Stimulated activated CD8-positive, alpha-beta memory T cell treated with anti-CD3 and anti-CD28 coated beads, Interleukin-15, amount 100 ng/mL, for 48 hours (primary cell): Measurements from ENCODE around the gene NBDY.

Experiments
- DNase-seq, 2 donors: peaks; one replicate each; pipeline ENCODE4 v3.0.0-alpha.2; 2020; ENCODE audit warnings: low read depth in 2 of 2

Gene NBDY

GRCh38 chrX:56785442-56785841 lies 56.4 kb downstream of the NBDY start:
- DNase-seq = no peak

DNA sequence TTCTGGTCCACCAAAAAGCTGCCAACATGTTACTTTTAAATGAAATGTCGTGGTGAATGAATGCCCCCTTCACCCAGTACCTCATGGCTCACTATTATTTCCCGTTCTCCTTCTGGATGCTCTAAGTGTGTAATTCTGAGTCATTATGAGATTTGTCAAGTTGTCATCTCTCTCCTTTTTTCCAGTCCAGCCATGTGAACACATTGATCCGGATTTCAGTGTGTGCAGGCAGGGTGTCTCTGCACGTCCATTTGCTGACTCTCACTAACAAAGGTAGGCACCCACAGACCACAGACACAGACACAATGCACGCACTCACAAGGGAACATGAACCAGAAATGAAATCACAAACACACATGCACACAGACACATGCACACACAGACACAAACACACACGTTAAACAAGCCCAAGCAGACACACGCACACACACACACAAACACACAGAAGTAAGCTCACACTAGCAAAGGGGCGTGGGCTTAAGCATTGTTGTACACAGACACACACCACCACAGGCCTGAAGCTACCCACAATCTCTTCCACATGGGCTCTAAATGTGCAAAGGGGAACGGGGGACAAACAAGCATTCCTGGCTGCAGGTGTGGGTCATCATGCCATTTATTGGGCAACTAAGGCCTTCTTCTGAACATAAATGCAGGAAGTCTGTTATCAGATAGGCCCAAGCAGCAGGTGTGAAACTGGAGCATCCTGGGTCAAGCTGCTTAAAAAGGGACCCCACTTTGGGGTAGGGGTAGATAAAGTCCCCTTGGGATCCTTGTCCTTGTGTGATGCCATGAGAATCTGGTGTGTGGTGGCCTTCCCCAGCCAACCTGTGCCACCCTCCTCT lies 58.1 kb downstream of the NBDY start:
- no peak for DNase-seq

- DNase-seq = no peak
These were observed 58.7 kb downstream of the NBDY start for GRCh38 chrX:56787734-56788152.

- DNase-seq = no peak
These were observed 59.2 kb downstream of the NBDY start for GRCh38 chrX:56788229-56788628.

DNA sequence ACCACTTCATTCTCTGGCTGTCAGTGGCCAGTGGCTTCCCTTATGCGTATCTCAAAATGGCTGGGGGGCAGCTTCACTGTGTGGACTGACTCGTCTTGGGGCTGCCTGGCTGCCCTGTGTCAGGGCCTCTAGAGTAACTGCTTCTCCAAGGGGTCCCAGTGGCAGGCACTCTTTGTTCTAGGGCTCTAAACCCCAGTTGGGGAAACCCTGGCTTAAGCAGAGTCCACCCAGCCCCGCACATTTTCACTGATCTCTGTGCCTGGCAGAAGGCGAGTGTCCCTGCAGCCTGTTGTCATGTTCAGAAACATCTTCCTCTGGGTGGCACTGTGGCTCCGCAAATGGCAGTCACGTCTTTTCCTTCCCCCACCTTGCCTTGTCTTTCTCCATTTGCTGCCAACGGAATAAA lies 59.7 kb downstream of the NBDY start:
- peak in 1 of 2 donors; percentile 39 for DNase-seq

- no peak for DNase-seq
These were observed 60.6 kb downstream of the NBDY start for GRCh38 chrX:56789518-56790070.

- no peak for DNase-seq
These were observed 61.7 kb downstream of the NBDY start for GRCh38 chrX:56790778-56791177.

GRCh38 chrX:56791456-56791855 lies 62.4 kb downstream of the NBDY start:
- no peak for DNase-seq

DNA sequence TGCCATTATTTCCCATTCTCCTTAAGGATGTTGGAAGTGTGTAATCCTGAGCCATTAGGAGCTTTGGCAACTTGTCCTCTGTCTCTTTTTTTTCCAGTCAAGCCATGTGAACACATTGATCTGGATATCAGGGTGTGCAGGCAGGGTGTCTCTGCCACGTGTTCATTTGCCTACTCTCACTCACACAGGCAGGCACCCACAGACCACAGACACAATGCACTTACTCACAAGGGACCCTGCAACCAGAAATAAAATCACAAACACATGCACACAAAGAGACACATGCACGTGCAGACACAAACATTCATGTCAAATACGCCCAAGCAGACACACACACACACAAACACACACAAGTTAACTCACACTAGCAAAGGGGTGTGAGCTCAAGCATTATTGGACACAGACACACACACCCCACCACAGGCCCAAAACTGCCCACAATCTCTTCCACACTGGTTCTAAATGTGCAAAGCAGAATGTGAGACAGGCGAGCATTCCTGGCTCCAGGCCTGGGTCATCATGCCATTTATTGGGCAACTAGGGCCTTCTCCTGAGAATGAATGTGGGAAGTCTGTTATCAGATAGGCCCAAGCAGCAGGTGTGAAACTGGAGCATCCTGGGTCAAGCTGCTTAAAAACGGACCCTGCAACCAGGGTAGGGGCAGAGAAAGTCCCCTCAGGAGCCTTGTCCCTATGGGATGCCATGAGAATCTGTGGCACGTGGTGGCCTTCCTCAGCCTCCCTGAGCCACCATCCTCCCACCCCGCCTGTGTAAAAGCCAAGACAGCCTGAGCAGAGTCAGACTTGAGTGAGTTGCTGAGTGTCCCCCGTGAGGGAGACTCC lies 63.4 kb downstream of the NBDY start:
- DNase-seq = no peak

DNA sequence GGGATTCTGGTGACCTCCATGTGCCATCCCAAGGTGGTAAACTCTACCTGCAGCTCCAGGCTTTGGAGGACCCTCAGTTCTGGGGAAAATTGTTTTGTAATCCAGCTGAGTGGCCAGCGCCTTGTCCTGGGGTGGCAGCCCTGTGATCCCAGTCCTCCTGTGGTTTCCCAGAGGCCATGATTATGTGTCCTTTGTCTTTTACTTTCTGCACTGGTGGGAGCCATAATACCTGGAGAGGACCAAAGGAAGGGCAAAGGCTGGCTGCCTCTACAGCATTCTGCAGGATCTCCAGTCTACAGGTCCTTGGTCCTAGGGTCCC lies 64.0 kb downstream of the NBDY start:
- DNase-seq = no peak

DNA sequence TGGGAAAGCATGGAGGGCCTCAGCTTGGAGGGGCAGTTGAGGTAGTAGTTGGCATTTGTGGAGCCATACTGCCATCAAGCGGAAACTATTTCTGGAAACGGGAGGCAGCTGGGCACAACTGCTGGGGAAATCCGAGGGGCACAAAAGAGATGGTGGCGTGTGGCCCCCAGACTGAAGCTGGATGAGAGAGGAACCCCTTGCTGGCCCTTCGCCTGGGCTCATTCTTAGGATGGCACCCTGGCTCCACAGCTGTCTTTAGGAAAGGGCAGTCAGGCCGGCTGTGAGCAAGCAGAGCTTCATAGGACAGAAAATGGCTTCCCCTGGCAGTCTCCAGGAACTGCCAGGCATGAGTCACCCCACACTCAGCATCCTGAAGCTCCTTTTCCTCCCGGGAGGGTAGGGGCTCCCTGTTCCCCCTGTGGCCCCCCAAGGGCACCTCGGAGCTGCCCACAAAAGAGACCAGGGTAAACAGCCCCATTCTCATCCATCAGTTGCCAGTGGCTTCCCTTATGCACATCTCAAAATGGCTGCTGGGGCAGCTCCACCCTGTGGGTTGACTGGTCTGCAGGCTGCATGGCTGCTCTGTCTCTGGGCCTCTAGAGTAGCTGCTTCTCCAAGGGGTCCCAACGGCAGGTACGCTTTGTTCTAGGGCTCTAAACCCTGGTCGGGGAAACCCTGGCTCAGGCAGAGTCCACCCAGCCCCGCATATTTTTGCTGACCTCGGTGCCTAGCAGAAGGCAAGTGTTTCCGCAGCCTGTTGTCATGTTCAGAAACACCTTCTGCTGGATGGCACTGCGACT lies 64.7 kb downstream of the NBDY start:
- DNase-seq = no peak

DNA sequence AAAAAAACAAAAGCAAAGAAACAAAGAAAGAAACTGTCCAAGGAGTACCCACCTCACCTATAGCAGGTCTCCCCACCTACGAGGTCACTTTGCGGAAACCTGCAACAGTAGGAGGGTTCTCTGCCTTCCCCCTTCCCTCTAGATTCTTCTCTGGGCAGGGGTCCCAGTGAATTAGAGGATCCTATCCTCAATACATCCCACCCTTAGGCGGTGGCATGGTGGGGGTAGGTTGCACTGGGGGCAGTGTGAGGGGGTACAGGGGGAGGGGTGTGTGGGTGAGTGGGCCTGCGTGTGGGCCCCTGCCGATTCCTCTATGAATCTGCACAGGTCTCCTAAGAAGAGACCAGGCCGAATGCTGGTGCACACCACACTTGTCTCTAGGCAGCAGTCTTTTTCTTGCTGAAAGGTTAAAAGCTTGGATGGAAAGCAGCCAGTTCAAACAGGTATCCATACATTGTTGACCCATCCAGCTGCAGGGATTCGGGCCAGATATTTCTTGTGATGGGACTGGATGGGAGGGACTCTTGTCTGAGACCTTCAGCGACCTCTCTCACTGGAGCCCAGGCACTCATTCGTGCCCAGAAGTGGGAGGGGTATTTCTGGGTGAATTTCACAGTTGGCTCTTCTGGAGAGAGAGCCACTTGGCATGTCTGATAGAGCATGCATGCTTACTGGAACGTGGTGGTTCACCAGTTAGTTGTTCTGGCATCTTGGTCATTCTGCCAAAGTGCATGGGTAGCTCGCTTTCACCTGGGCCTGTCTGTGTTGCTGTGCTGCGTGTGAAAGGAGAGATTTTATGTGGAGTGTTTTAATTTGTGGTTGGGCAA lies 65.6 kb downstream of the NBDY start:
- DNase-seq = no peak

DNA sequence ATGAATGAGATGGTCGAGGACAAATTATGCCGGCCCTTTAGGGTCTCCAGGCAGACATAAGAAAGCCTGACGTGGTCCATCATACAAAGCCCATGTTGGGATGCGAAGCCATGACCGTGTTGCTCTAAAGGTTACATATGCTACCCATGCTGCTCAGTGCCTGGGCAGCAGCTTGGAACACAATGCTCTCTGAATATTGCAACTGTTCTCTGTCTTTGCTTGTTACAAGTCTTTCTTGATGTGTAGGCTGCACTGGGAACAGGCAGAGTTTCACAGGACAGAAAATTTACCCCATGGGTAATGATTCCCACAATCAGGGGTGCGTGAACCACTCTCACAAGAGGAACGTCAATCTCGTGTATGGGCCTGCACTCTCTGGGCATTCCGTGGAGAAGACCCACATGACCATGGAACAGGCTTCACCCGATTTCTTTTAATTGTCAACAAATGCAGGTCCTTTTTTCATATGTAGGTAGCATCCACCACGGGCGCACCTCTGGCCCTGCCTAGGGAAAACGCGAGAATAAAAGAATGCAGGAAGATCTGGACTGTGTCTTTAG lies 66.3 kb downstream of the NBDY start:
- no peak for DNase-seq

DNA sequence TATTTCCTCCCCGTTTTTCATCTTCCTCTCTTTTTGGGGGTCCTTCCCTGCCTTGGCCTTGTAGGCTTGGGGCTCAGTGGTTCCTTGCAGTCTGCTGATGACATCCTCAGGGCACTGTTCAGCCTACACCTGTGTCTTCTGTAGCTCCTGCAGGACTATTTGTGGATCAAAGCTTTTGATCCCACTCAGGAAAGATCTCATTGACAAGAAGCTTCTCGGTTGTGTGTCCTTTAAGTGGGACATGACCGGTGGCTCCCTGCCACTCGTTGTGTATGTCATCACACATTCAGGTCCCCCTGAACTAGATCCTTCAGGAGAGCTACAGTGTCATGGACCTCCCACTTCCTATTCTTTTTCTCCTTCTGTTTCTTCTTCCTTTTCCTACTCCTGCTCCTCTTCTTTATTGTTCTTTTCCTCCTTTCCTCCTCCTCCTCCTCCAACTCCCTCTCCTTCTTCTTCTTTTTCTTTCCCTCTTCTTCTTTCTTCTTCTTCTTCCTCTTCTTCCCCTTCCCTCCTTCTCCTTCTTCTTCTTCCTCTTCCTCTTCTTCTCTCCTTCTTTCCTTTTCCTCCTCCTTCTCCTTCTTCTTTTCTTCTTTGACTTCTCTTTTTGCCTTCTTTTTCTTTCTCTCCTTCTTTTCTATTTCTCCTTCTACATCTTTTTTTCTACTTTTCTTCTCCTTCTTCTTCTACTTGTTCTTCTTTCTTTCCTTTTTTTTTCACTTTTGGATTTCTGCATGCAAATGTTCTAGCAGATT lies 67.8 kb downstream of the NBDY start:
- DNase-seq = no peak

DNA sequence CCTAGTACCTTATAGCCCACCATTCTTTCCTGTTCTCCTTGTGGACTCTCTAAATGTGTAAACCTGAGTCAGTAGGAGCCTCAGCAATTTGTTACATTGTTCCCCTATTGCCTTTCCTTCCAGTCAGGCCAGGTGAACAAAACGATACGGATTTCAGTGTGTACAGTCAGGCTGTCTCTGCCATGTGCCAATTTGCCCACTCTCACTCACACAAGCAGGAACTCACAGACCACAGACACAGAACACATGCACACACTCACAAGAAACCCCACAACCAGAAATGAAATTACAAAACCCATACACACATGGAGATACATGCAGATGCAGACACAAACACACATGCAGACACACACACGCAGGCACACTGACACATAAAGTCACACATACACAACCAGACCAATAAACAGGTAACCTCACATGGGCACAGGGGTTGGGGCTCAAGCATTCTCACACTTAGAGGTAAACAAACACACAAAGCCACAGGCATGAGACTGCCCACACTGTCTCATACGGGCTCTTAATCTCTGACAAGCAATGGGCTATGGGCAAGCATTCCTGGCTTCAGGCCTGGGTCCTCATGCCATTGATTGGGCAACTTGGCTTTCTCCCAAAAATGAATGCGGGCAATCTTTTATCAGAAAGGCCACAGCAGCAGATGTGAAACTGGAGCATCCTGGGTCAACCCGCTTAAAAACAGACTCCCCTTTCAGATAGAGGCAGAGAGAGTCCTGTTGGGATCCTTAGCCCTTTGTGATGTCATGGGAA lies 68.7 kb downstream of the NBDY start:
- no peak for DNase-seq

DNA sequence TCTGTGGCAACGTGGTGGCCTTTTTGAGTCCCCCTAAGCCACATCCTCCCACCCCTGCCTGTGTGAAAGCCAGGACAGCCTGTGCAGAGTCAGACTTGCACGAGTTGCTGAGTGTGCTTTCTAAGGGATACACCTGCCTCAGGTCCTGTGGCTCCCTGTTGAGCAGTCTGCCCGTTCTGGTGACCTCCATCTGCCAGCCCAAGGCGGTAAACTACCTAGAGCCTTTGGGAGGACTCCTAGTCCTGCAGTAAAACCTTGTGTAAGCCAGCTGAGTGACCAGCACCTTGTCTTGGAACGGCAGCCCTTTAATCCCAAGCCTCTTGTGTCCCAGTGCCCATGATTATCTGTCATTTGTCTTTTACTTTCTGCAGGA lies 69.3 kb downstream of the NBDY start:
- no peak for DNase-seq

- DNase-seq = no peak
These were observed 70.1 kb downstream of the NBDY start for GRCh38 chrX:56798866-56799758.

DNA sequence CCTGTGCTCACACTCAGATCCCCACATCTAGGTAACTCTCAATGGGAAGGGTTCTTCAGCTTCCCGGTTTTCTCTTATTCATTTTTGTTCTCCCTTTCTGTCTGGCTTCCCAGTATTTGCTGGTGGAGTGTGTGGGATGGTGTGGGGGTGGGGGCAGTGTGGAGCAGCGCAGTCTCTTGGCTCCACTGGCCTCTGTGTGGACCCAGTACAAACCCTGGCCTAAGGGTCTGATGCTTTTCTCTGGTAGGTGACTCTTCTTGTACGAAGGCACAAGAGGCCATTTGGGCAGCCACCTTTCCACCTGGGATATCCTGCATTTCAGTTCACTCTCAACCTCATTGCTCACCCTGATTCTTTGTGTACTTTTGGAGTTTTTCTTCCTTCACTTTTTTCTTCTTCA lies 71.3 kb downstream of the NBDY start:
- DNase-seq = no peak
